Fibroblast of pulmonary artery (primary cell): ENCODE measurements around the gene KIF18B.

ENCODE experiments used
- DNase-seq: peaks from one replicate; pipeline ENCODE4 v3.0.0-alpha.2; 2010; ENCODE audit warnings: low read depth
- H3K4me3 ChIP-seq: replicated peaks from 2 replicates; pipeline ENCODE4 v1.5.1; 2011; ENCODE audit warnings: low read depth, mild to moderate bottlenecking, control low read depth, low read length, moderate library complexity
- CTCF ChIP-seq: IDR thresholded peaks from 2 replicates; pipeline ENCODE4 v1.5.1; 2011; ENCODE audit warnings: mild to moderate bottlenecking, control low read depth, low read length, inconsistent platforms; ENCODE audit errors: missing control alignments

The KIF18B gene

GRCh38 chr17:44947461-44948314, at the start of gene KIF18B:
Gene KIF18B (minus strand): TSS chr17:44947773. CDS start chr17:44936344, 11,429 bp downstream.
- peak; percentile 96 for DNase-seq
- TF ChIP-seq CTCF = no peak
- H3K4me3 ChIP-seq = peak within 1 kb of the TSS; percentile 89

GRCh38 chr17:44996304-44996703, 48.7 kb upstream of the KIF18B start:
- no peak for DNase-seq
- no peak overlapping the region for H3K4me3 ChIP-seq
- no peak for TF ChIP-seq CTCF

- DNase-seq = no peak
- H3K4me3 ChIP-seq = no peak overlapping the region
- no peak for TF ChIP-seq CTCF
Measured at GRCh38 chr17:44995436-44996001, 47.9 kb upstream of the KIF18B start.

GRCh38 chr17:44992242-44992939, 44.8 kb upstream of the KIF18B start:
- DNase-seq = no peak
- TF ChIP-seq CTCF = no peak

GRCh38 chr17:44990994-44991393, 43.4 kb upstream of the KIF18B start:
- no peak for TF ChIP-seq CTCF
- no peak overlapping the region for H3K4me3 ChIP-seq
- no peak for DNase-seq

More at GRCh38 chr17:44992242-44992939, 44.8 kb upstream of the KIF18B start:
- no peak overlapping the region for H3K4me3 ChIP-seq

GRCh38 chr17:44989552-44990138, 42.1 kb upstream of the KIF18B start:
- no peak for TF ChIP-seq CTCF
- no peak for DNase-seq
- H3K4me3 ChIP-seq = no peak overlapping the region
